Hippocampal formation (tissue), 2 donors: ENCODE results near the gene MEGF11.

Experiments
- DNase-seq, 2 donors: peaks; one replicate each; lab custom pipeline; 2025; lab: John Stamatoyannopoulos, UW

Gene MEGF11

DNA sequence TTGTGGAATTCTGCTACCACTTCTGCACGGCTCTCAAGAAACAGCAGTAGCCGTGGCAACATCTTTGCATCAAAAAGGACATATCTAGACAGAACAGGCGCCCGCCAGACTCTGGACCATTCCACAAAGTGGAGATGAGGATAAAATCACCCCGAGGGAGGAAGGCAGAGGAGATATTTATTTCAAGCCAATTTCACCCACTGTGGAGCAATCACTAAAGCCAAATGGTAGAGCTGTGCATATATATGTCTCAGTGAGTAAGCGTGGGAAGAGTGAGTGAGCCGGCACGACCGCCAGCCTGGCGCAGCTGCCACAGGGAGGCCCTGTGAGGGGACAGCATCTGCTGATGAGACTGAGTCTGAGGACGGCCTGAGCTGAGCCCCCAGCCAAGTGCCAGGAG is 111.3 kb downstream of the MEGF11 start:
- DNase-seq: no peak

- DNase-seq: no peak
These were observed 113.9 kb downstream of the MEGF11 start for GRCh38 chr15:66139591-66140207.

DNA sequence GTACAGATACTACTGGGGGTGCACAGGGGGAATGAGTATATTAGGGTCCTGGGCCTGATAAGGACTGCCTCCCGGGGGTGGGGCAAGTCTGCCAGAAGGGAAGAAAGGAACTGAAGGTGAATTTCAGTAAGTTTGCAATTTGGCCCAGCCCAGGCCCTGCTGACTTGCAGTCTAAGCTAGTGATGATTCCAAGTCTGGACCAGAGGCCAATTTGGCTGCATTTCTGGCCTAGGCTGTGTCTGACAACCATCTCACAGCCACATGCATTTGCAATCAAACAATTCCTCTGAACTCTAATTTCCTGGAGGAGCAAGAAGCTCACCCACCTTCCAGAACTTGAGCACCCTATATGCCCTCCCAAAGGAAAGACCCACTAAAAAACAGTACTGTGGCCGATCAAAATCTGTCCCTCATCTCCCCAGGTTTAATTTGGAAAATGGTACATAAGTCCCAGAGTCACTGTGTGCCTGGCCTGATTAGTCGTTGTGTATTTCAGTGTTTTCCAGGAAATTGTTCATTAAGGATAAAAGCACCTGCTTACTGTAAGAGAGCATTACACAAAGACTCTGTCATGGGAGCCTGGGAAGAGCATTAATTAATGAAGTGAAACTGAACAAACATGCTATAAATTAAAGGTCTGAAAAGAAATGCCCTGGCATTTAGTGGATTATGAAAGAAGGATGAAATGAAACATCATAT is 114.5 kb downstream of the MEGF11 start:
- DNase-seq: no peak

- DNase-seq: no peak
These were observed 115.3 kb downstream of the MEGF11 start for GRCh38 chr15:66138096-66138783.

GRCh38 chr15:66136948-66137347 is 116.6 kb downstream of the MEGF11 start:
- no peak for DNase-seq

- DNase-seq: no peak
These were observed 117.9 kb downstream of the MEGF11 start for GRCh38 chr15:66135664-66136063.

GRCh38 chr15:66134284-66134683 is 119.3 kb downstream of the MEGF11 start:
- DNase-seq: no peak

GRCh38 chr15:66133247-66133885 is 120.2 kb downstream of the MEGF11 start:
- DNase-seq: peak; percentile 69 to 84

DNA sequence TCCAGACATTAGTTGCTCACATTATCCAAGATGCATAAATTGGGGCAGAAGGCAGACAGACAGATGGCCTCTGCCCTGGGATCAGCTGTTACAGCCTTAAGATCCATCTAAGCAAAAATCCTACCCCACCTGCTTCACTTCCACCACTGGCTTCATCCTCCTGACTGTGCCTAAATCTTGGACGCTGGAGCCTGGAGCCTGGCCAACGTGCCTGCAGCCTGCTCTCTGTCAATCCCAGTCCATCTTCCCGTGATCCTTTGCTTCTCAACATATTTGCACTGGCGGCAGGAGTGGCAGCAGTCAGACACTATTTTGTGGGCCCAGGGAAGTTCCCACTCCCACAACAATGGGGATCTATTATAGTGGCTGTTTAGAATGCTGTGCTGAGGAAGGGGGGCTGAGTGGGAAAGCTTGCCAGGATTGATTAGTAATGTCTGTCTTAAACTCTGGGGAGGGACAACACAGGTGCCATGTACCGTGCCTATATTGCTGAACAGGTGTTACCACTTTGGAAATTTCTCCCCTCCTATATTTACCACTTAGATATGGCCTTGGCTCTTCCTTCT is 121.2 kb downstream of the MEGF11 start:
- peak in 1 of 2 donors; percentile 13 for DNase-seq

DNA sequence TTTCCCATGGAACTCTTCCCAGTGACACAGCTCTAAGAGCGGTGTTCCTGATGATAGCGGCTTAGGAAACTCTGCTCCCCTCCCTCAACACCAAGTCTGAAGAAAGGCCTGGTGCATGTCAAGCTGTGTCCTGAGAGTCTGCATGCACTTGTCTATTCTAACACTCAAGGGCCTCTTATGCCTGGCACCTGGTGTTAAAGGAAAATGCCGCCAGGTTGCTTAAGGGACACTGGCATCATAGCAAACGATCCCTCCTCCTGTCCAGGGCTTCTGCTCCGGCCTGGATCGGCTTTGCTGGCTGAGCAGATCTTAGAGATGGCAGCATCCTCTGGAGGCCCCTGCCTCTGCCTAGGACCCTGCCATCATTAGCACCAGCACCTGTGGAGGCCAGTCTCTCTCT is 121.7 kb downstream of the MEGF11 start:
- DNase-seq: no peak

DNA sequence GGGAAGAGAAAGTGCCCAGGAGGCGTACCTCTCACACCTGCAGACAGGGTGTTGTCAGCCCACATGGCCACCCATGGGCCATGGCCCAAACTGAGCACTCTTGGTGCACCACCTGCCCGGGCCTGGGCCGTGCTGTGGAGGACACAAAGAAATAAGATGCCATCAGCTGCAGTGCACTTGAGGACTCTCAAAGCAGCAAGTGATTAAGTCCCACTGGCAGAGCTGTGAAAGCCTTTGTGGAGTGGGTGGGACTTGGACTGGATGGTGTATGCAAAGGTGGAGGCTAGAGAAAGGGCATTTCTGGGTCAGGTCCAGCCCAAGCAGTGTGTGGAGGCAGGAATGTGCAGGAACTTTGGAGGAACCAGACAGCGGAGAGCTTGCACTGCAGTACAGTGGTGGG is 122.3 kb downstream of the MEGF11 start:
- no peak for DNase-seq

DNA sequence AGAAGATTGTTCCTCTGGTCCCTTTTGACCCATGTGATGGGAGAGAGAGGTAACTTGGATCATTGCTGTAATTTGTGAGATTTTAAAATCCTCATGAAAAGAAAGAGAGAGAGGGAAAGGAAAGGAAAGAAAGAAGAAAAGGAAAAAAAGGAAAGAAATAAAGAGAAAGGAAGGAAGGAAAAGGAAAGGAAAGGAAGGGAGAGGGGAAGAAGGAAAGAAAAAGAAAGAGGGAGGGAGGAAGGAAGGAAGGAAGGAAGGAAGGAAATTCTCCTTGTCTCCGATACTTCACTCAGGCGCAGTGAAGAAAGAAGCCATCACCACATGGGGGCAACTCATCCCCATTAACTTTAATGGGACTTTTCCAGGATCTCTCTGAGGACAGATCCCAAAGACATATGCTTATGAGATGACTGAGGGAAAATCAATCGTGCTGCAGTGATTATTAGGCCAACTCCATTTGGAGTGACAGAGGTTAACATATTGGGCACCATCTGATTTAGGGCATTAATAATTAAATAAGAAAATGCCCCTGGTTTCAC is 123.0 kb downstream of the MEGF11 start:
- no peak for DNase-seq

DNA sequence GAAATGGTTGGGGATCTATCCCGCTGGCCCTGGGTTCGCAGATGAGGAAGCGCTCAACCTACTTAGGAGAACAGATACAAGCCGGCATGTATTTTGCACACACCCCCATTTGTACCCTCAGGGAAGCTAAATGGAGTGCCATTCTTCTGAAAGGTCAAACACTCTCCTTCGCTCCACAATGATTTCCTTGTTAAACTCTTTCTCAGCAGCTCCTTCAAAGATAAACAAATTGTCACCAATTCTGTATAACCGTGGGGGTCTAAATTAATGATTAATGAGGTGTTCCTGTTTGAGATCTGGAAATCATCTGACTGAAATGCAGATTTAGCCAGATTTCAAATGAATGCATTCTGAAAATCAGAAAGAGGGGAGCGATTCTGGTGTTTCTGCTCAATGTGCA is 124.0 kb downstream of the MEGF11 start:
- no peak for DNase-seq

DNA sequence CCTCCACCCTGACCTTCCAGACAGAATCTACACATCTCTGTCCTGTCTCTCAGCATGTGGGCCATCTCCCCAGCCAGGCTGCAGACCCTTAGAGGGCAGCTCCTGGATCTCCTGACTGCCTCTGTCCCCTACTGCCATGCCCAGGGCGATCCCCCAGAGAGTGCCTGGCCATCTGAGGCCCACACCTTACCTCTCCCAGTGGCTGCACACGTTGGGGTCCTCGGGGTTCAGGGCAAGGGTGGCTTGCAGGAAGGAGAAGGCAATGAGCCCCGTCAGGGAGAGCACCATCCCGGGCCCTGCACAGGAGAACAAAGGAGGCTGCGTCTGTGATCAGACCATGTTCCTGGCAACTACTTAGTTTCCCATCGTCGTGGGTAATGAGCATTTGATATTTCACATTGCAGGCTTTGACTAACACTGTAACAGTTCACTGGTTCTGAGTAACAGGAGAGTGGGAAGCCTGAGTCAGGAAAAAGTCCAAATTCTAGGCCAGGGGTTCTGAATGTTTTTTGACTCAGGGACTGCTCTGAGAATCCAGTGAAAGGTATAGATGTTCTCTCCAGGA is 125.4 kb downstream of the MEGF11 start:
- no peak for DNase-seq

DNA sequence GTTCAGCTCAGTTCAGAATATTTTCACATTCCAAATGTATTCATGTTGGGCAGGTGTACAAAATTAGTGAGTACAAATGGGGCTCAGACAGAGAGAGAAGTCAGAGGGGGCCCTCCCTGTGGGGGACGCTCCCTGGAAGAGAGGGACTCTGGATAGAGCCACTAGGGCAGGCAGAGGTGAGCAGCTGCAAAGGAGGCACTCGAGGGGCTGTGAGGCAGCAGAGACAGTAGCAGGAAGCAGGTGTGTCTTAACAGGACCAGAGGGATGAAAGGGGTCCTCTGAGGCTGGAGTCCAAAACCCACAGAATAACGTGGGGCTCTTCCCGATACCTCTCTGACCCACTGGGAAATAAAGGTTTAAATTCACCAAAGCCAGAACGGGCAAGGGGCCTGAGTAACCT is 127.1 kb downstream of the MEGF11 start:
- DNase-seq: no peak

- no peak for DNase-seq
These were observed 127.5 kb downstream of the MEGF11 start for GRCh38 chr15:66126031-66126441.

DNA sequence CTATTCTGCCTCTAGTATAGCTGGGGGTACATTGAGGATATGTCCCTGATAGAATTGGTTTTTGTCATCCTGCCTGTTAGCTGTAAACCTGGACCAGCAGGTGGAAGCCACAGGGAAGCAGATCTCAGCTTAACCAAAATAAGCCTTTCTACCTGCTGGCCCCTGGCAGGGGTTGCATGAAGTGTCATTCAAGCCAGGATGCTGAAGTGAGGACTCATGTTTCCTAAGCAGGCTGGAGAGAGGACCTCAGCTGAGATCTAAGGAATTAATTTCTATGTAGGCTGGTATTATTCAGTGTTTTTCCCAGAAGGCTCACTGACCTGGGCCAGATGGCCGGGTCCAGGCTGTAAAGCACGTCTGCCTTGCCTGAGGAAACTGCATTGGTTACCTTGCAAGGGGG is 128.9 kb downstream of the MEGF11 start:
- DNase-seq: no peak

DNA sequence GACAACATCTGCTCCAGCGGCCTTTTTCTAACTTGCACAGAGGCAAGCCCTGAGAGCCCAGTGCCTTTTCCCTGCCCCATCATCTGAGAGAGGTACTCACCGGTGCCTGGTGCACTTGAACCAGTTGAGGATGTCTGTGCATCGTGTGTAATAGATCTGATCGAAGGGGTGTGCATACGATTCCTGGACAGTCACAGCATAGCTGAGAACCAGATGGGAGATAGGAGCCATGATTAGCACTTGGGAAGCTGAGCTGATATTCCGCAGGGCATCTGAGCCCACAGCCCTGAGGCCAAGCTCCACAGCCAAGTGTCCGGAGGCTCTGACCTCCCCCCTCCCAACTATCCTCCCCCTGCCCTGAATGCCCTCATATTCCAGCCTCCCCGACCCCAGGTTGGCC is 129.8 kb downstream of the MEGF11 start:
- no peak for DNase-seq

GRCh38 chr15:66120422-66120821 is 133.1 kb downstream of the MEGF11 start:
- no peak for DNase-seq

- DNase-seq: peak in 1 of 2 donors; percentile 52
These were observed 135.7 kb downstream of the MEGF11 start for GRCh38 chr15:66117841-66118240.

- no peak for DNase-seq
These were observed 137.9 kb downstream of the MEGF11 start for GRCh38 chr15:66115568-66116206.
